ENCODE measurements around the gene NR2C2. TPM values are rescaled to one million over a fixed set of nuclear protein-coding genes. Genes with fewer than 3 reads are reported as not detected.
A peak's percentile ranks its signal among the peaks of the same experiment; 100 is the strongest.

NR2C2 gene
- total and polyA plus RNA-seq, 9 of the 15 experiments (the other 6 are each of a cell fraction or from before 2014, with no cell fraction given) = 6.1 to 33.0 (median 14.6) TPM

GRCh38 chr3:15015456-15015855, 68.1 kb downstream of the NR2C2 start:
- Histone ChIP-seq H3K4me3 (no peak overlapping the region), H3K27ac (ENCODE audit: extremely low read depth, low read depth, low read length) (no peak overlapping the region), H3K4me1 (replicated peaks in 1 of 2; ENCODE audit: control insufficient read depth in 2 of 2, insufficient read depth in 2 of 2, low read length in 2 of 2) (peaks cover 0 to 12% of the 10 kb centered on the region in 2 experiments; a peak in 4 of 5 replicates), H3K36me3 (ENCODE audit: control insufficient read depth, insufficient read depth, low read length) (peaks cover 65% of the 10 kb centered on the region), H3K79me2 (ENCODE audit: control insufficient read depth, insufficient read depth, low read length) (no peaks in the 10 kb centered on the region), H3K9me3 (replicated peaks; ENCODE audit: control insufficient read depth, insufficient read depth, low read depth, low read length) (no peaks in the 10 kb centered on the region), H4K20me1 (replicated peaks; ENCODE audit: control insufficient read depth, insufficient read depth, low read length) (no peaks in the 10 kb centered on the region), H3K9ac (ENCODE audit: insufficient read depth in 1 of 2, low read depth in 2 of 2, low read length in 2 of 2) (no peak overlapping the region), H2AFZ (ENCODE audit: low read depth, low read length) (no peak overlapping the region), H3K27me3 (ENCODE audit: control insufficient read depth in 2 of 2, insufficient read depth in 2 of 2, low read length in 2 of 2) (no peaks in the 10 kb centered on the region), H3K4me2 (ENCODE audit: insufficient read depth, low read length) (no peak overlapping the region), H3K9me1 (ENCODE audit: control insufficient read depth, insufficient read depth, low read length) (peaks cover 3% of the 10 kb centered on the region)
- ChIA-PET POLR2A (no interaction called here), CTCF (ENCODE audit: low intra/inter-chr PET ratio) (no interaction called here)
- FAIRE-seq (no peak), ATAC-seq (no peak), DNase-seq (ENCODE audit: extremely low read depth in 1 of 4, low spot score in 3 of 4) (peak in 2 of 4 experiments; percentile 33 to 38)
- TF ChIP-seq FOSL1 (tag; conservative IDR thresholded peaks at IDR 0.05) (0 out of 2 replicates have a peak, but pooled peaks have one; percentile 17), NFATC3 (IDR thresholded peaks at IDR 0.05) (no peak), PRPF4 (IDR thresholded peaks at IDR 0.05; ENCODE audit: insufficient read depth, low read depth, low read length, poor library complexity, severe bottlenecking) (no peak), ZNF165 (CRISPR knock-in tag; IDR thresholded peaks at IDR 0.05; ENCODE audit: borderline replicate concordance) (no peak), EP400 (IDR thresholded peaks at IDR 0.05) (no peak), ZNF140 (CRISPR knock-in tag; IDR thresholded peaks at IDR 0.05) (no peak), XRCC4 (IDR thresholded peaks at IDR 0.05; ENCODE audit: extremely low read depth, insufficient read depth, insufficient read length) (no peak), BRF1 (IDR thresholded peaks at IDR 0.05; ENCODE audit: borderline replicate concordance, extremely low read depth, insufficient read length) (no peak), SMAD4 (CRISPR knock-in tag; conservative IDR thresholded peaks at IDR 0.05) (no peak), SNIP1 (IDR thresholded peaks at IDR 0.05; ENCODE audit: low read depth) (no peak), RAD51 (IDR thresholded peaks at IDR 0.05; ENCODE audit: borderline replicate concordance, low read depth) (no peak), ETS1 (conservative IDR thresholded peaks at IDR 0.05; ENCODE audit: control insufficient read depth, low read depth, low read length) (no peak), NFIC (IDR thresholded peaks at IDR 0.05) (peak; percentile 53), WHSC1 (IDR thresholded peaks at IDR 0.05; ENCODE audit: low read length) (no peak), ZSCAN32 (CRISPR knock-in tag; IDR thresholded peaks at IDR 0.05) (no peak)
- TF ChIP-seq, protein P1, sequence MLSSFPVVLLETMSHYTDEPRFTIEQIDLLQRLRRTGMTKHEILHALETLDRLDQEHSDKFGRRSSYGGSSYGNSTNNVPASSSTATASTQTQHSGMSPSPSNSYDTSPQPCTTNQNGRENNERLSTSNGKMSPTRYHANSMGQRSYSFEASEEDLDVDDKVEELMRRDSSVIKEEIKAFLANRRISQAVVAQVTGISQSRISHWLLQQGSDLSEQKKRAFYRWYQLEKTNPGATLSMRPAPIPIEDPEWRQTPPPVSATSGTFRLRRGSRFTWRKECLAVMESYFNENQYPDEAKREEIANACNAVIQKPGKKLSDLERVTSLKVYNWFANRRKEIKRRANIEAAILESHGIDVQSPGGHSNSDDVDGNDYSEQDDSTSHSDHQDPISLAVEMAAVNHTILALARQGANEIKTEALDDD (IDR thresholded peaks at IDR 0.05) = no peak
- in situ Hi-C loops (cut with MboI) = no loop called here
- intact Hi-C loops (cut with micrococcal nuclease) = no loop called here
- no TSS peak for BruUV-seq (replicated peaks)
- WGBS (ENCODE audit: insufficient coverage, low coverage, missing lambda C conversion rate) = 65% methylated on average over 4 of the region's 4 CpGs
